Right renal cortex interstitium (tissue), 3 donors: ENCODE results near the gene TRIM54. TPM values are rescaled to one million over a fixed set of nuclear protein-coding genes. Genes with fewer than 3 reads are reported as not detected.

ENCODE experiments used
- DNase-seq, 3 donors: peaks; one replicate each; pipeline ENCODE4 v3.0.0-alpha.2; 2013; ENCODE audit warnings: low read depth in 3 of 3, low spot score in 2 of 3
- polyA plus RNA-seq, 3 donors: library from polyadenylated mRNA; unstranded; fragments of 120-200 nt; gene quantifications; one replicate each; pipeline ENCODE4 v1.2.1, GENCODE V29; 2013; ENCODE audit not compliant: insufficient read length in 3 of 3

Gene TRIM54
- 1 to 10 TPM; 3.2 to 3.9 (median 3.6) TPM for polyA plus RNA-seq

GRCh38 chr2:27281855-27282559 lies at the start of gene TRIM54:
TRIM54 (plus strand) TSS chr2:27282429; CDS start chr2:27282732, 303 bp downstream.
- no peak for DNase-seq

GRCh38 chr2:27233341-27233740 lies 48.9 kb upstream of the TRIM54 start:
- DNase-seq: no peak

GRCh38 chr2:27236136-27236535 lies 46.1 kb upstream of the TRIM54 start:
- no peak for DNase-seq

GRCh38 chr2:27236626-27237025 lies 45.6 kb upstream of the TRIM54 start:
- no peak for DNase-seq

GRCh38 chr2:27237341-27237945 lies 44.8 kb upstream of the TRIM54 start:
- no peak for DNase-seq

- no peak for DNase-seq
These were observed 43.3 kb upstream of the TRIM54 start for GRCh38 chr2:27238976-27239375.

- DNase-seq: no peak
These were observed 41.8 kb upstream of the TRIM54 start for GRCh38 chr2:27240406-27240805.

- DNase-seq: no peak
These were observed 40.2 kb upstream of the TRIM54 start for GRCh38 chr2:27241761-27242613.

GRCh38 chr2:27242614-27242951 lies 39.6 kb upstream of the TRIM54 start:
- DNase-seq: no peak

- no peak for DNase-seq
These were observed 38.7 kb upstream of the TRIM54 start for GRCh38 chr2:27243391-27244130.

- no peak for DNase-seq
These were observed 37.1 kb upstream of the TRIM54 start for GRCh38 chr2:27245116-27245515.

GRCh38 chr2:27245626-27246025 lies 36.6 kb upstream of the TRIM54 start:
- DNase-seq: no peak

GRCh38 chr2:27247893-27248292 lies 34.3 kb upstream of the TRIM54 start:
- no peak for DNase-seq

GRCh38 chr2:27249159-27249890 lies 32.9 kb upstream of the TRIM54 start:
- no peak for DNase-seq

GRCh38 chr2:27249891-27250651 lies 32.2 kb upstream of the TRIM54 start:
- DNase-seq: peak in 1 of 3 donors; percentile 38

- DNase-seq: no peak
These were observed 31.4 kb upstream of the TRIM54 start for GRCh38 chr2:27250652-27251379.

- DNase-seq: no peak
These were observed 30.5 kb upstream of the TRIM54 start for GRCh38 chr2:27251766-27252165.

- no peak for DNase-seq
These were observed 27.0 kb upstream of the TRIM54 start for GRCh38 chr2:27255187-27255586.

GRCh38 chr2:27255660-27256059 lies 26.6 kb upstream of the TRIM54 start:
- DNase-seq: no peak
